ENCODE data around the gene RAB11FIP3.
A peak's percentile ranks its signal among the peaks of the same experiment; 100 is the strongest.

RAB11FIP3 gene

GRCh38 chr16:567373-568256 is 142.2 kb downstream of the RAB11FIP3 start:
- TF ChIP-seq CREB1 (IDR thresholded peaks at IDR 0.05; ENCODE audit: low read depth), result no peak
- TF ChIP-seq FOXM1 (IDR thresholded peaks at IDR 0.05; ENCODE audit: borderline replicate concordance, low read depth), result no peak

DNA sequence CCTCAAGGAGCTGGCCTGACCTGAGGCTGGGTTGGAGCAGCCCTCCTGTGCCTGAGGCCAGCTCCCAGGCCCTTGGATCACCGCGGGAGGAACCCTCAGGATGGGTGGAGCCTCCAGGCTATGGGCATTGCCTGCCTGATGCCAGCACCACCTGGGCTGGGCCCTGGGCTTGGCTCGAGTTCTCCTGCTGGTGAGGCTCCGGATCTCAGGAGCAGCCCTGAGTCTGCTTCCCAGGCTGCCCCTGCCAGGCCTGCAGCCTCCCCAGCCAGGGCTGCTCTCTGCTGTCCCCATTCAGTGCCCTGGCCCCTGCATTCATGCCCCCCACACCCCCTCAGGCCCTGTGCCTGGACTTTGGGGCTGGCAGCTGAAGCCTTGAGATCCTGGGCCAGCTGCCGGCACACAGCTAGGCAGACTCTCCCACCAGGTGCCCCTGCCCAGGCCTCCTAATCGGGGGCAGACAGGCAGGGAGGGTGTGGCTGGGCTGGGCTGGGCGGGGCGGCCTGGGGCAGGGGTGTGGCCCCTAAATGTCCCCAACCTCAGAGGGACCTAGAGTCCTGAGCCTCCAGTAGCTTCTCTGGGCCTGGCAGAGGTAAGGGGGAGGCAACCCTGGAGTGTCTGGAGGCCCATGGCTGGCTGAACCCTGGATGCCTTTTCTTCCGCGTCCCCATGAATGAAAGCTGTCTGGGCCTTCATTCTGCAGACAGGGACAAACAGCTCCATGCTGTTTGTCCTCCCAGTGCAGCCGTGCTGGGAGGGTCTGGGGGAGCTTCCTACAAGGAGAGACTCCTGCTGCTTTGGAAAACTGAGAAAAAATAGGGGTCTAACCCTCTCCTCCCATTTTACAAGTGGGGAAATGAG is 143.2 kb downstream of the RAB11FIP3 start:
- no peak for TF ChIP-seq TAF1 (IDR thresholded peaks at IDR 0.05; ENCODE audit: low read depth)
- TF ChIP-seq EP300 (IDR thresholded peaks at IDR 0.05; ENCODE audit: borderline replicate concordance), result no peak
- no peak for TF ChIP-seq TEAD4 (IDR thresholded peaks at IDR 0.05)
- TF ChIP-seq CEBPB (IDR thresholded peaks at IDR 0.05), result no peak
- TF ChIP-seq FOXM1 (IDR thresholded peaks at IDR 0.05; ENCODE audit: borderline replicate concordance, low read depth), result no peak
- TF ChIP-seq YY1 (IDR thresholded peaks at IDR 0.05; ENCODE audit: low read depth), result no peak
- TF ChIP-seq NFIC (IDR thresholded peaks at IDR 0.05), result no peak
- no peak for TF ChIP-seq REST (IDR thresholded peaks at IDR 0.05; ENCODE audit: low read depth)
- TF ChIP-seq, protein P1, sequence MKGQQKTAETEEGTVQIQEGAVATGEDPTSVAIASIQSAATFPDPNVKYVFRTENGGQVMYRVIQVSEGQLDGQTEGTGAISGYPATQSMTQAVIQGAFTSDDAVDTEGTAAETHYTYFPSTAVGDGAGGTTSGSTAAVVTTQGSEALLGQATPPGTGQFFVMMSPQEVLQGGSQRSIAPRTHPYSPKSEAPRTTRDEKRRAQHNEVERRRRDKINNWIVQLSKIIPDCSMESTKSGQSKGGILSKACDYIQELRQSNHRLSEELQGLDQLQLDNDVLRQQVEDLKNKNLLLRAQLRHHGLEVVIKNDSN (IDR thresholded peaks at IDR 0.05), result no peak
- no peak for TF ChIP-seq CREB1 (IDR thresholded peaks at IDR 0.05; ENCODE audit: low read depth)
- TF ChIP-seq TCF12 (IDR thresholded peaks at IDR 0.05; ENCODE audit: low read depth), result no peak
- TF ChIP-seq, protein P2, sequence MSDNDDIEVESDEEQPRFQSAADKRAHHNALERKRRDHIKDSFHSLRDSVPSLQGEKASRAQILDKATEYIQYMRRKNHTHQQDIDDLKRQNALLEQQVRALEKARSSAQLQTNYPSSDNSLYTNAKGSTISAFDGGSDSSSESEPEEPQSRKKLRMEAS (IDR thresholded peaks at IDR 0.05), result no peak
- no peak for TF ChIP-seq ZBTB7A (IDR thresholded peaks at IDR 0.05; ENCODE audit: low read depth)
- TF ChIP-seq RAD21 (IDR thresholded peaks at IDR 0.05; ENCODE audit: low read depth), result no peak

GRCh38 chr16:569445-570254 is 144.2 kb downstream of the RAB11FIP3 start, which contains the start of gene PIGQ:
PIGQ (plus strand) TSS chr16:569968; CDS start chr16:574075, 4,107 bp downstream.
- TF ChIP-seq EP300 (IDR thresholded peaks at IDR 0.05; ENCODE audit: borderline replicate concordance), result no peak
- TF ChIP-seq ZBTB7A (IDR thresholded peaks at IDR 0.05; ENCODE audit: low read depth), result peak; percentile 35; the same call in 1 of the 2 replicates
- no peak for TF ChIP-seq CREB1 (IDR thresholded peaks at IDR 0.05; ENCODE audit: low read depth)
